ENCODE results near the gene FAM110D. TPM values are rescaled to one million over a fixed set of nuclear protein-coding genes. Genes with fewer than 3 reads are reported as not detected.

The FAM110D gene
- total and polyA plus RNA-seq, 2 of the 8 experiments (the other 6 are each of a cell fraction or from before 2014, with no cell fraction given): 0.21 to 0.48 TPM

DNA sequence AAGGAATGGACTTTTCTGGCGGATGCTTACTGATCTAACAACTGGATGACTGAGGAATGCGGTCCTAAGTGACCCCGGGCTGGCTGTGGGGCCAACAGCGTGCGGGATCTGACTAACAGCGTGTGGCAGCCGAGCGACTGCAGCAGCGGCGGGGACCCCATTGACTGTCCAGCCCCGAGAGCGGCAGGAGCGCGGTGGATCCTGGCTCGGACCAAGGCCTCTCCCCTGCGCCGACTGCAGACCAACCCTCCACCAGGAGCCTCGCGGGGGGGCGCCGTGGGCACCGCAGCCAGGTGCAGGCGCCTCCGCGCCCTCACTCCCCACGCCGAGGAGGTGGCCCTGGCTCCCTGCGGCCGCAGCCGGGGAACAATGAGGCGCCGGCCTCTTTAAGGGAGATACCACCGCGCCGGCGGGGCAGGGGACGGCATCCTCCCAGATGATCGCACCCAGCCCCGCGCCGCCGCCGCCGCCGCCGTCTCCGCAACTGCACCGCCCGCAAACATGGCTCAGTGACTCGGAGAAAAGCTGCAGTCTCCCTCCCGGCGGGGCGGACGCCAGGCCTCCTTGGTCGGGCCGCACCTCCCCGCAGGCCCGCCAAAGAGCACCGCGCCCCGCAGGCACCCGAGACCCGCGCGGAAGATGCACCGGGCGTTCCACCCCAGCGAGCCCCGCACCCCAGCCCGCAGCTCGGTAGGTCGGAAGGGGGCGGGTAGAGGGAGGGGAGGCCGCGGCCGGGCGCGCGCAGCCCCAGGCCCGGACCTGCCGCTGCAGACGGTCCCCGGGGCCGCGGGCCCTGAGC, 47.9 kb upstream of the FAM110D start (continued):
- TF ChIP-seq SUZ12 (IDR thresholded peaks at IDR 0.05; ENCODE audit: low read length): no peak
- peak; percentile 55 for TF ChIP-seq PHF8 (conservative IDR thresholded peaks at IDR 0.05; ENCODE audit: low read depth, low read length)
- peak; percentile 5 for TF ChIP-seq ASH2L (IDR thresholded peaks at IDR 0.05; ENCODE audit: low read length)
- TF ChIP-seq KDM4A (IDR thresholded peaks at IDR 0.05; ENCODE audit: low read depth, low read length, severe bottlenecking): peak; percentile 90
- TF ChIP-seq TBP (IDR thresholded peaks at IDR 0.05; ENCODE audit: low read depth, low read length): no peak
- no peak for TF ChIP-seq RXRA (IDR thresholded peaks at IDR 0.05; ENCODE audit: insufficient read depth, low read depth, low read length)
- TF ChIP-seq RFX5 (IDR thresholded peaks at IDR 0.05; ENCODE audit: borderline replicate concordance, low read depth, low read length): no peak
- TF ChIP-seq POLR2A (IDR thresholded peaks at IDR 0.05; ENCODE audit: control extremely low read depth in 1 of 2, low read depth in 2 of 2, low read length in 2 of 2): peak in 1 of 2 experiments; percentile 55; a peak in 1 of 3 replicates
